ENCODE data around the gene HLX. TPM values are rescaled to one million over a fixed set of nuclear protein-coding genes. Genes with fewer than 3 reads are reported as not detected.

HLX gene
- total and polyA plus RNA-seq, 2 of the 13 experiments (the other 11 are each of a cell fraction or from before 2014, with no cell fraction given), result 0.30 to 0.35 TPM

GRCh38 chr1:220879509-220880361 lies 492 bp downstream of the HLX start:
- H3K27me3 ChIP-seq (ENCODE audit: control insufficient read depth in 1 of 2, insufficient read depth in 2 of 2, low read length in 2 of 2), result peaks cover 0 to 11% of the 10 kb centered on the region in 2 experiments; a peak in 1 of 5 replicates
- intact Hi-C loops (cut with micrococcal nuclease; ENCODE audit: unreplicated experiment) (loop anchor here (10.0 kb wide), 1 partner anchor 105 kb away; no protein-coding TSS in a partner anchor), in situ Hi-C loops (cut with HindIII; ENCODE audit: extremely low pct_ligation_motif_present, low pct_unique_long_range_greater_than_20kb) (no loop called here)
- H3K4me1 ChIP-seq (ENCODE audit: insufficient read depth, low read length), result peaks cover 9% of the 10 kb centered on the region
- peak overlapping the region; percentile 65 for H3K4me2 ChIP-seq (ENCODE audit: low read depth, low read length)
- H3K4me3 ChIP-seq (replicated peaks in 1 of 3; ENCODE audit: insufficient read depth in 1 of 3, low read depth in 2 of 3, low read length in 3 of 3), result peak overlapping the region; percentile 50 to 70 (median 63); a peak in 4 of 6 replicates
- ATAC-seq (peak; percentile 89), FAIRE-seq (no peak), DNase-seq (ENCODE audit: low spot score) (no peak)
- no peak overlapping the region for H2AFZ ChIP-seq (ENCODE audit: low read length)
- H3K9me3 ChIP-seq (ENCODE audit: low read length), result no peaks in the 10 kb centered on the region
- POLR2A ChIA-PET, result no interaction called here
- no peaks in the 10 kb centered on the region for H4K20me1 ChIP-seq (ENCODE audit: insufficient read depth, low read length)
- BruUV-seq (replicated peaks), result no TSS peak
- H3K9ac ChIP-seq (ENCODE audit: insufficient read depth, low read depth, low read length), result peak overlapping the region; percentile 46; the same call in 1 of the 2 replicates
- H3K36me3 ChIP-seq (replicated peaks in 1 of 2; ENCODE audit: control insufficient read depth in 1 of 2, insufficient read depth in 2 of 2, low read length in 2 of 2), result no peaks in the 10 kb centered on the region
- no peak overlapping the region for H3K27ac ChIP-seq (ENCODE audit: extremely low read length, insufficient read depth, low read length)
- H3K79me2 ChIP-seq (ENCODE audit: insufficient read depth, low read length), result no peaks in the 10 kb centered on the region
- 38% methylated on average over 22 of the region's 94 CpGs for WGBS (ENCODE audit: low lambda C conversion rate)
- CTCF ChIA-PET (ENCODE audit: low intra/inter-chr PET ratio, low total read pairs), result no interaction called here
- TF ChIP-seq ATF1 (CRISPR knock-in tag; IDR thresholded peaks at IDR 0.05), result no peak
- TF ChIP-seq GRHL1 (CRISPR knock-in tag; conservative IDR thresholded peaks at IDR 0.05), result no peak
- TF ChIP-seq ZNF138 (CRISPR knock-in tag; IDR thresholded peaks at IDR 0.05; ENCODE audit: low read depth), result no peak
- TF ChIP-seq ZNF276 (CRISPR knock-in tag; IDR thresholded peaks at IDR 0.05; ENCODE audit: low read depth), result no peak
- TF ChIP-seq ZNF841 (CRISPR knock-in tag; IDR thresholded peaks at IDR 0.05; ENCODE audit: borderline replicate concordance), result no peak
- TF ChIP-seq ZNF546 (CRISPR knock-in tag; conservative IDR thresholded peaks at IDR 0.05), result no peak
- no peak for TF ChIP-seq AGO2 (optimal IDR thresholded peaks at IDR 0.05; ENCODE audit: low read depth, low read length)
- TF ChIP-seq ZBTB8A (CRISPR knock-in tag; IDR thresholded peaks at IDR 0.05; ENCODE audit: borderline replicate concordance, low read depth), result no peak
- TF ChIP-seq ZNF775 (CRISPR knock-in tag; IDR thresholded peaks at IDR 0.05; ENCODE audit: borderline replicate concordance), result no peak
- no peak for TF ChIP-seq PBX3 (CRISPR knock-in tag; IDR thresholded peaks at IDR 0.05; ENCODE audit: borderline replicate concordance)
- no peak for TF ChIP-seq CBFB (CRISPR knock-in tag; IDR thresholded peaks at IDR 0.05)
- peak; percentile 18; the same call in 1 of the 2 replicates for TF ChIP-seq ZMYM4 (CRISPR knock-in tag; IDR thresholded peaks at IDR 0.05)
- TF ChIP-seq, protein P1, sequence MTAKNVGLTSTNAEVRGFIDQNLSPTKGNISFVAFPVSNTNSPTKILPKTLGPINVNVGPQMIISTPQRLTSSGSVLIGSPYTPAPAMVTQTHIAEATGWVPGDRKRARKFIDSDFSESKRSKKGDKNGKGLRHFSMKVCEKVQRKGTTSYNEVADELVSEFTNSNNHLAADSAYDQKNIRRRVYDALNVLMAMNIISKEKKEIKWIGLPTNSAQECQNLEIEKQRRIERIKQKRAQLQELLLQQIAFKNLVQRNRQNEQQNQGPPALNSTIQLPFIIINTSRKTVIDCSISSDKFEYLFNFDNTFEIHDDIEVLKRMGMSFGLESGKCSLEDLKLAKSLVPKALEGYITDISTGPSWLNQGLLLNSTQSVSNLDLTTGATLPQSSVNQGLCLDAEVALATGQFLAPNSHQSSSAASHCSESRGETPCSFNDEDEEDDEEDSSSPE (CRISPR knock-in tag; IDR thresholded peaks at IDR 0.05), result peak; percentile 33; the same call in 1 of the 2 replicates
- TF ChIP-seq, protein P2, sequence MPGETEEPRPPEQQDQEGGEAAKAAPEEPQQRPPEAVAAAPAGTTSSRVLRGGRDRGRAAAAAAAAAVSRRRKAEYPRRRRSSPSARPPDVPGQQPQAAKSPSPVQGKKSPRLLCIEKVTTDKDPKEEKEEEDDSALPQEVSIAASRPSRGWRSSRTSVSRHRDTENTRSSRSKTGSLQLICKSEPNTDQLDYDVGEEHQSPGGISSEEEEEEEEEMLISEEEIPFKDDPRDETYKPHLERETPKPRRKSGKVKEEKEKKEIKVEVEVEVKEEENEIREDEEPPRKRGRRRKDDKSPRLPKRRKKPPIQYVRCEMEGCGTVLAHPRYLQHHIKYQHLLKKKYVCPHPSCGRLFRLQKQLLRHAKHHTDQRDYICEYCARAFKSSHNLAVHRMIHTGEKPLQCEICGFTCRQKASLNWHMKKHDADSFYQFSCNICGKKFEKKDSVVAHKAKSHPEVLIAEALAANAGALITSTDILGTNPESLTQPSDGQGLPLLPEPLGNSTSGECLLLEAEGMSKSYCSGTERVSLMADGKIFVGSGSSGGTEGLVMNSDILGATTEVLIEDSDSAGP (CRISPR knock-in tag; IDR thresholded peaks at IDR 0.05; ENCODE audit: borderline replicate concordance), result peak; percentile 62; the same call in 1 of the 2 replicates

Measured in HepG2 (cell line).